Stimulated activated CD8-positive, alpha-beta memory T cell treated with anti-CD3 and anti-CD28 coated beads, Interleukin-15, amount 100 ng/mL, for 24 hours (primary cell): ENCODE results near the gene ZNF497.

Experiments
- DNase-seq: peaks from one replicate; pipeline ENCODE4 v3.0.0-alpha.2; 2020; ENCODE audit warnings: low read depth

The ZNF497 gene

DNA sequence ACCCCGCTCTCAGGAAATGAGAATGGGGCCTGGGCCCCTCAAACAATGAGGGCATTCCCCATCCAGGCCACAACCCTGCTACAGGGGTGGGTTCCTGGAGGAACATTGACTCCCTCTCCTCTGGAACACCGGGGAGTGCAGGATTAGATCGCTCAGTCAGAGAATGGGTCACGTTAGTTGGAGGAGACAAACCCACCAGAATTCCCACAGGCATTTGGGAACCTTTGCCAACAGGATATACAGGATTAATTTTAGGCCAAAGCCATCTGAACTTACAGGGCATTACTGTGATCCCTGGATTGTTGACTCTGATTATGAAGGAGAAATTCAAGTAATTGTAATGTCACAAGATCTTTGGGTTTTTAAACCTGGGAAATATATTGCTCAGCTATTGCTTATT lies 54.8 kb downstream of the ZNF497 start:
- DNase-seq, result no peak

DNA sequence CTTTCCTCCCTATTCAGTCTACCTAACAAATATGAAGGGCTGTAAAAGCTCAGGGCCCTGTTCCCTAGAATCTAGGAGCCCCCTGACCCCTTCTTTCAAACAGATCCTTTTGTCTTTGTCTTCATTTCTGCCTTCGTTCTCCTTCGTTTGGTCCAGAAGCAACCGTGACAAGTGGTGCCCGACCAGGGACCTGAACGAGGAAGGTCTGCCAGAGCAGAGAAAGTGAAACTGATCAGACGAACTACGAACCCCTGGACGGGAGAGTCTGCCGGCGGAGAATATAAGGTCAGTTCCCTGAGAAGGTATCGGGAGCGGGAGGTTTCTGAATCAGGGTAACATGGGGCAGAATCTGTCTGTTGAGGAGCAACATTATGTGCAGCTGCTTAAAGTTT lies 56.6 kb downstream of the ZNF497 start:
- no peak for DNase-seq

DNA sequence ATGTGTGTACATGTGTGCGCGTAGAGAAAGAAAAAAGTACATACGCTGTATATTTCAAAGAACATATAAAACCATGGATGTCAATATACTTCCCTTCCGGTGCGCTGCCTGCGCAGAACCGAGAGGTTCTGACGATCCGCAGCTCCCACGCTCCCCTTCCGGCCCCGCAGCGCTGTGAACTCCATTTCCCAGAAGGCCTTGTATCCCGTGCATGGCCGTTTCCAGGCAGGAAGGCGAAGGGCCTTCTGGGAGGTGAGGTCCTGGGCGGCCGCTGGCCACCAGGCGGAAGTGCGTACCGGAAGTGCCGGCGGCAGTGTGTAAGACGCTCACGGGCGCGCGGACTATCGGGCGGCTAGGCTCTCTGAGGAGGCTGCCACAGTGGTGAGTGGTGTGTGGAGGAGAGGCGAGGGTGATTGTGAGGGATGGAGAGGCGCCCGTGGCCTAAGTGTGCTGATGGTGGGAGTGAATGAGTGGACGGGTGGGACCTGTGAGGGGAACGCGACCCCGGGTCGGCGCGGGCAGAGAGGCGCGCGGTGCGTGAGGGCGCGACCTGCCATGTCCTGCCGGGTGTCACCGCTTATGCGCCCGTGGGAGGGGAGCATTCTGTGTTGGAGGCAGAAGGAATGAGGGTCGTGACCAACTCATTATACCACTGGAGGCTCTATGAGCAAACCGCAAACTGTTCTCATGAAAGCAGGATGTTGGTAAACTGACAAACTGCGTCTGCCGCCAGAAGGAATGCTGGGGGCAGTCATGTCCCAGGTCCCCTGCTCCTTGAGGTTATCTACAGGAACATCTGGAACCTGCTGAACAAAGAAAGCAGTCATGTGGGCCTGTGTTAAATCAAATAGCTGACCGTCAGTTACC lies 57.3 kb downstream of the ZNF497 start, which contains the start of gene ERVK3-1:
Gene ERVK3-1 (plus strand): TSS at position 313 of the 867 bp plus-strand sequence. CDS start 6,792 bp downstream, outside the sequence.
- peak; percentile 76 for DNase-seq

DNA sequence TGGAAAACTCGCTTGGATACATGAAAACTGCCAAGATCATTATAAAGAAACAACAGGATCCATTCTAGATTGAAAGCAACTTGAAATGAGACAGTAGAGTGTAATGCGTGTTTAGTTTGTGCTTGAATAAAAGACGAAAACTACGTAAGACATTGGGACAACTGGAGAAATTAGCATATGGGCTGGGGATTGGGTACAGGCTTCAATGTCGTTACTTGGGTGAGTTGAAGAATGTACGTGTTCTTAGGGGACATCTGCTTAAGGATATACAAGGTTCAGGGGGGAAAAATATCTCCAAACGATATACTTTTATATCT lies 57.8 kb downstream of the ZNF497 start:
- no peak for DNase-seq
